ENCODE measurements around the gene KPTN. TPM values are rescaled to one million over a fixed set of nuclear protein-coding genes. Genes with fewer than 3 reads are reported as not detected.

The KPTN gene
- total and polyA plus RNA-seq, 7 donors: 3.8 to 21.5 (median 8.2) TPM

- intact Hi-C loops (cut with DNase I): no loop called here
- Histone ChIP-seq H3K27me3 (ENCODE audit: insufficient read depth in 3 of 3, low read length in 2 of 3) (peaks cover 0 to 58% (median 17%) of the 10 kb centered on the region in 3 donors), H3K36me3 (ENCODE audit: insufficient read depth in 1 of 2, low read depth in 1 of 2) (no peaks in the 10 kb centered on the region), H3K4me1 (no peaks in the 10 kb centered on the region), H3K27ac (no peak overlapping the region), H3K9me3 (no peaks in the 10 kb centered on the region), H3K4me3 (no peak overlapping the region)
- no peak for TF ChIP-seq CTCF (IDR thresholded peaks at IDR 0.05)
- ATAC-seq (no peak), DNase-seq (peak in 1 of 2 donors; percentile 43)
- 22 to 29% (median 28%) methylated on average over 13 of the region's 13 CpGs for WGBS, 3 donors
Measured at GRCh38 chr19:47470447-47471195, 13.4 kb downstream of the KPTN start.

- H3K27me3 ChIP-seq (ENCODE audit: insufficient read depth in 3 of 3, low read length in 2 of 3): peaks cover 0 to 62% (median 17%) of the 10 kb centered on the region in 3 donors
- no peaks in the 10 kb centered on the region for H3K9me3 ChIP-seq
- H3K27ac ChIP-seq: no peak overlapping the region
- TF ChIP-seq CTCF (IDR thresholded peaks at IDR 0.05): no peak
- no peak for ATAC-seq
- no peaks in the 10 kb centered on the region for H3K4me1 ChIP-seq
- peak in 1 of 2 donors; percentile 49 for DNase-seq
- H3K4me3 ChIP-seq: no peak overlapping the region
- H3K36me3 ChIP-seq (ENCODE audit: insufficient read depth in 1 of 2, low read depth in 1 of 2): no peaks in the 10 kb centered on the region
- intact Hi-C loops (cut with DNase I): no loop called here
- 11 to 18% (median 15%) methylated on average over 12 of the region's 12 CpGs for WGBS, 3 donors
Measured at GRCh38 chr19:47469719-47470118, 14.3 kb downstream of the KPTN start.

- Histone ChIP-seq H3K27ac (no peak overlapping the region), H3K27me3 (ENCODE audit: insufficient read depth in 3 of 3, low read length in 2 of 3) (peaks cover 0 to 62% (median 17%) of the 10 kb centered on the region in 3 donors)
- TF ChIP-seq CTCF (IDR thresholded peaks at IDR 0.05): no peak
Measured at GRCh38 chr19:47469363-47469700, 14.7 kb downstream of the KPTN start.

GRCh38 chr19:47467914-47468313 is 16.1 kb downstream of the KPTN start:
- ATAC-seq (no peak), DNase-seq (no peak)
- TF ChIP-seq CTCF (IDR thresholded peaks at IDR 0.05): no peak
- 28 to 35% (median 28%) methylated on average over 9 of the region's 9 CpGs for WGBS, 3 donors
- Histone ChIP-seq H3K27me3 (ENCODE audit: insufficient read depth in 3 of 3, low read length in 2 of 3) (peaks cover 0 to 55% (median 17%) of the 10 kb centered on the region in 3 donors), H3K4me3 (no peak overlapping the region), H3K27ac (no peak overlapping the region), H3K9me3 (no peaks in the 10 kb centered on the region), H3K4me1 (no peaks in the 10 kb centered on the region), H3K36me3 (ENCODE audit: insufficient read depth in 1 of 2, low read depth in 1 of 2) (no peaks in the 10 kb centered on the region)
- intact Hi-C loops (cut with DNase I): no loop called here

More at GRCh38 chr19:47469363-47469700, 14.7 kb downstream of the KPTN start:
- no peaks in the 10 kb centered on the region for H3K9me3 ChIP-seq
- intact Hi-C loops (cut with DNase I): no loop called here
- H3K36me3 ChIP-seq (ENCODE audit: insufficient read depth in 1 of 2, low read depth in 1 of 2): no peaks in the 10 kb centered on the region
- H3K4me1 ChIP-seq: no peaks in the 10 kb centered on the region
- H3K4me3 ChIP-seq: no peak overlapping the region
- 8 to 22% (median 19%) methylated on average over 6 of the region's 6 CpGs for WGBS, 3 donors
- ATAC-seq (no peak), DNase-seq (peak in 1 of 2 donors; percentile 10)
